Mononuclear cell (primary cell): ENCODE data around the gene MOCOS. TPM values are rescaled to one million over a fixed set of nuclear protein-coding genes. Genes with fewer than 3 reads are reported as not detected.

Experiments
- H3K27me3 ChIP-seq: 2 replicates; pipeline ENCODE4 v1.6.0; 2011; ENCODE audit warnings: low read length, control low read depth; ENCODE audit not compliant: insufficient read depth
- H3K4me1 ChIP-seq: 2 replicates; pipeline ENCODE4 v1.5.1; 2011; ENCODE audit warnings: mild to moderate bottlenecking, low read length, control low read depth; ENCODE audit not compliant: insufficient read depth
- H3K4me3 ChIP-seq: 2 replicates; pipeline ENCODE4 v1.5.1; 2011; ENCODE audit warnings: mild to moderate bottlenecking, low read length, moderate library complexity
- H3K9me3 ChIP-seq: 2 replicates; pipeline ENCODE4 v1.5.1; 2011; ENCODE audit warnings: low read depth, mild to moderate bottlenecking, control low read depth, low read length
- total RNA-seq: library from RNA; depleted of rRNA; stranded (reverse); fragments of >200 nt; gene quantifications from one replicate; pipeline ENCODE4 v1.2.3, GENCODE V29; 2012

The MOCOS gene
- total RNA-seq, 1 donor = under 0.01 TPM

DNA sequence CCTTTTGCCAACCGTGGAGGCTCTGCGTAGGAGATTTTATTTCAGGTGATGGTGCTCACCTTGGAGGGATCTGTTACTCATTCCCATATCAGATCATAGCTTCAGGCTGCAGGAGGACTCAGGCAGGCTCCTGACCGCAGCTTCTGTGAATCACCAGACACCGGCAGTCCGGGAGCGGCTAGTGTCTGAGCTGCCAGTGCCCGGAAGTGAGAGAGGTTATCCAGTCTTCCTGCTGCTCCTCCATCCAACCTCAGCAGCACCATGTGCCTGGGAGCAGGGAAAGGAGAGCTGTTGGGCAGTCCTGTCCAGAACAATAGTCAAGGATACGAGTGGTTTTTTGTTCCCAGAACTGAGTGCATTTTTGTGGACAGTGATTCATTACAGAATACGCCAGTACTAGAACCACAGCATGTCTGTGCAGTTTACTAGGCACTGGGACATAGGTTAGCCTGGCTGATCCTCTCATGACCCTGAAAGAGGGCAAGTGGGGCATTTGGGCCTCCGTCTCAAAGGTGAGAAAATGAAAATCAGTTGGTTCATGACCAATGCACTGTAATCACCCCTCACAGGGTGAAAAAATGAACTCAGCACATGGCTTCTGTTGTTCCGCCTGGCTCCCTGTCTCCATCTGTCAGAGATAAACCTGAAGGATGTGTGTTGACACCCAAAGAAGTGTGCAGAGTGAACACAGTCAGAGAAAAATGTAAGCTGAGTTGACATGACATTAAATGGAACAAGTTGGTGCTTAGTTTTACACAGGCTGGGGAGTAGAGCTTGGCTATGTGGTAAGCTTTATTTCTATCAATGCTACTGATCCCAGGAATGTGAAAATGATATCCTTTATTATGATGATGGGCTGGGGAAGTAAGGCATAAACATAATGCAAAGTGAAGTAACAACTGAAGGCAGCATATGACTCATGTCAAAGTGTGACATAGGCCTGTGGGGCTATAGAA is 122.4 kb downstream of the MOCOS start:
- Histone ChIP-seq H3K4me1 (no peaks in the 10 kb centered on the region), H3K27me3 (peaks cover 8% of the 10 kb centered on the region), H3K4me3 (no peak overlapping the region)

DNA sequence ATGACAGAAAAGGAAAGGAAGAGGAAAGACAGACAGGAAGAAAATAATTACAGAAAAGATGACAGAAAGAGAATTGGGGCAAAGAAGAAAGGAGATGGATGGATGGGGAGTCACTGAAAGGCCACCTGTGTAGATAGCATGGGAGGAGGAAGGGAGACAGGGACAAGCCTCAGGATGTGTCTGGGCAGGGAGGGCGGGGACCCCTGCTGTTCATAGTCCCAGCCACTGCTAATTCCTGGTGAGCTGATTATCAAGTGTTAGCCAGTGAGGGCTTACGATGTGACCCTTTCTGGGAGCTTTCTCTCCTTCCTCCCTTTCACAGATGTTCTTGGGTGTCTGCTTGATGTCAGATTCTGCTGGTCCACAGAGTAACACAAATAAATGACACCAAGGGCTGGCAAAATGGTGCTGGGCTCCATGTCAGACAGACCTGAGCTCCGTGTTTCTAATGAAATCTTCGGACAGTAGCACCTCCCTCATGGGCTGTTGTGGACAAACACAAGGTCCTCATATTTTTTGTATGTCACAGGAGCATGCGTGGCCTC is 123.8 kb downstream of the MOCOS start:
- Histone ChIP-seq H3K9me3 (no peaks in the 10 kb centered on the region), H3K4me3 (no peak overlapping the region), H3K27me3 (no peaks in the 10 kb centered on the region), H3K4me1 (no peaks in the 10 kb centered on the region)

More for the DNA sequence above, 122.4 kb downstream of the MOCOS start:
- no peaks in the 10 kb centered on the region for H3K9me3 ChIP-seq

DNA sequence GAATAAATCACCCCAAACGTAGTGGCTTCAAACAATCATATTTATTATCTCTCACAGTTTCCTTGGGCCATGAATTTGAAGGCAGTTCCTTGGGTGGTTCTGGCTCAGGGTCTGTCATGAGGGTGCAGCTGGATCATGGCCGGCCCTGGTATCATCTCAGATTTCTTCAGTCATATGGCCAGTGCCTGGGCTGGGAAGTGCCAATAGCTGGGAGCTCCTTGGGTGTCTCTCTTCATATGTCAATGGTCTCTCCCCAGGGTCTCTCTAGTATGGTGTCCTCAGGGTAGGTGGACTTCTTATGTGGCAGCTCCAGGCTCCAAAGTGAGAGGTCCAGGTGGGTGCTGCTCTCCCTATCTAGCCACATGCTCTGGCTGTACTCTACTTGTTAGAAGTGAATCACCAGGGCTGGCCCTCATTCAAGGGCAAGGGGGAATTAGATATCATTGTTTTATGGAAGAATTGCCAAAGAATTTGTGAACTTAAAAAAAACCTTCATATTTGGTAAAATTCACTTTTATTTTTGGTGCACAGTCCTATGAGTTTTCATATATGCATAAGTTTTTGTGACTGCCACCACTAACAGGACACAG is 125.6 kb downstream of the MOCOS start:
- Histone ChIP-seq H3K9me3 (no peaks in the 10 kb centered on the region), H3K4me3 (no peak overlapping the region), H3K27me3 (no peaks in the 10 kb centered on the region), H3K4me1 (no peaks in the 10 kb centered on the region)

DNA sequence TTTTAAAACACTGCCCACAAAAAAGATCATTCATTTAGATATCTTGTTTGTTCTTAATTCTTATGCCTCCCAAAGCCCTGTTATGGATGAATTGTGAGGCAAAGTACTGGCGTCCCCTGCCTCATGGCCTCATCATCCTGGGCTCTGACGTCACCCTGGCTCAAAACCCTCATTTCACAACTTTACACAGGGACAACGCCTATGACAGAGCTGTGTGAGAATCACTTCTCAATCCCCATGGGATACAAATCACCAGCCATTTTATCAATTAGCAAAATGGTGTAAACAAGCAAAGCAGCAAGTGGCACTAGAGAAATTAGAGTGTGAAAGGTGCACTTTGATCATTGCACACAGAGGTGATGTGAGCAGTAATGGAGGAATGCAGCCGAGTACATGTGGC is 126.8 kb downstream of the MOCOS start:
- no peaks in the 10 kb centered on the region for H3K27me3 ChIP-seq
- H3K4me3 ChIP-seq = no peak overlapping the region
- no peaks in the 10 kb centered on the region for H3K4me1 ChIP-seq
- H3K9me3 ChIP-seq = no peaks in the 10 kb centered on the region

DNA sequence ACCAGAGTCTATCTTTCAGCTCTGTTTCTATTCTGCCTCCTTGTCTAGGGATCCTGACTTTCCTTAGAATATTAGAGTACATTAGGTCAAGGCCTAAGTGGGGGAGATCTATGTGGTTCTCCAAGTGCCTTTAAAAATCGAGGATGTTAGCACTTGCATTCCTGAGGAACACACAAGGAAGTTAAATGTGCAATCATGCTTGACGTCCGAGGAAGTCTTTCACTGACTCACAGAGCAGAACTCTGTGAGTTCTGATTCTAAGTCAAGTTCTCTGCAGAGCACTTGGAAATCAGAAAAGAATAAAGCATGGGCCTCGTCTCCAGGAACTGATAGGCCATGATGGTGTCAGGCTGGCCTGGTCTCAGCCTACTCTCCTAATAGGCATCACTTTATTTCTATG is 127.5 kb downstream of the MOCOS start:
- H3K9me3 ChIP-seq = no peaks in the 10 kb centered on the region
- H3K4me3 ChIP-seq = no peak overlapping the region
- no peaks in the 10 kb centered on the region for H3K27me3 ChIP-seq
- H3K4me1 ChIP-seq = no peaks in the 10 kb centered on the region

DNA sequence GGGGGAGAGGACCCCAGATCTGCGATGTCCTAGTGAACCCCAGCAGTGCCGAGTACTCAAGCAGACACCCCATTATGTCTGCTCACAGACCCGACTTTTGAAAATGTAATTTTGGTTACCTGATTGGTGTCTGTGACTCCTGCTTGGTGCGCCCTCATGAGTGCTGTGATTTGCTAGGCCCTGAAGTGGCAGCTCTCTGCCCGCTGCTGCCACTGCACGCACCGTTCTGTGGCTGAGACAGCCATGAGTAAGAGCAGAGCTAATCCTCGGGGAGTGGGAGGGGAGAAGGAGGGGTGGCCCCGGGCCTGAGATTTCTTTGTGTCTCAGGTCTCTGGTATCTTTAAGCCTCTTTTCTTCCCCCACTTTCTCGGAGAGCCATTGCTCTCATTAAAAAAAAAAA is 128.4 kb downstream of the MOCOS start:
- no peaks in the 10 kb centered on the region for H3K4me1 ChIP-seq
- H3K9me3 ChIP-seq = no peaks in the 10 kb centered on the region
- no peaks in the 10 kb centered on the region for H3K27me3 ChIP-seq
- H3K4me3 ChIP-seq = no peak overlapping the region

DNA sequence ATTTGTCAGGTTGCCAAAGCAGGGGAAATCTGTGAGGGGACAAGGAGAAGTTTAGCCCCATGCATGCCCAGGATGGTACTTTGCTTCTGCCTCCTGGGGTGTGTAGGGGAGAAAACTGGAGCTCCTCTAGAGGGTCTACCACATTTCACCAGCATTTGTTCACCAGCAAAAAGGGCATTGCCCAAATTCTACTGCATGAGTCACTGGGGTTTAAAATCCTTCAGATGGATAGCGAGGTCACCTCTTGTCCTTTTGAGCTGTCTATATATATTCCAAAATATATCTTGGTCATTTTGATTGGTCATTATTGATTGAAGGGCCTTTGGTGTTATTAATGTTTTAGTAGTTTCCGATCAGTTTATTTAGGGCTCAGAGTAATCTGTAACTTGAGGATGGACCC is 128.9 kb downstream of the MOCOS start:
- Histone ChIP-seq H3K27me3 (no peaks in the 10 kb centered on the region), H3K4me3 (no peak overlapping the region)

More for the DNA sequence above, 128.9 kb downstream of the MOCOS start:
- no peaks in the 10 kb centered on the region for H3K9me3 ChIP-seq
- no peaks in the 10 kb centered on the region for H3K4me1 ChIP-seq

Other genes with a start within 250 kb of the MOCOS start
- 34.3 TPM for gene RPRD1A, start 119.9 kb upstream of the MOCOS start, total RNA-seq
- gene SLC39A6, start 58.2 kb upstream of the MOCOS start, total RNA-seq = 18.1 TPM
- gene ELP2, start 57.6 kb upstream of the MOCOS start, total RNA-seq = 198 TPM
- gene FHOD3, start 110.2 kb downstream of the MOCOS start, total RNA-seq = not detected